H9 (cell line): ENCODE data around the gene ANAPC15. TPM values are rescaled to one million over a fixed set of nuclear protein-coding genes. Genes with fewer than 3 reads are reported as not detected.

Source experiments
- DNase-seq: peaks from one replicate; pipeline ENCODE4 v3.0.0-alpha.2; 2017
- H2AFZ ChIP-seq: one replicate; pipeline ENCODE4 v1.6.1; 2013; ENCODE audit warnings: mild to moderate bottlenecking, low read length, control low read depth, moderate library complexity
- H2AK5ac ChIP-seq: 2 replicates; pipeline ENCODE4 v1.6.1; 2013; ENCODE audit warnings: low read length, control low read depth, mixed read lengths; ENCODE audit not compliant: insufficient read length
- H2BK120ac ChIP-seq: one replicate; pipeline ENCODE4 v1.6.1; 2013; ENCODE audit warnings: low read depth, mild to moderate bottlenecking, low read length, control low read depth, inconsistent platforms; ENCODE audit not compliant: poor library complexity, severe bottlenecking
- H2BK12ac ChIP-seq: 2 replicates; pipeline ENCODE4 v1.6.1; 2013; ENCODE audit warnings: low read length, control low read depth, mixed read lengths, low read depth; ENCODE audit not compliant: insufficient read length
- H2BK15ac ChIP-seq: 2 replicates; pipeline ENCODE4 v1.6.1; 2013; ENCODE audit warnings: low read depth, low read length, control low read depth
- H2BK20ac ChIP-seq: one replicate; pipeline ENCODE4 v1.6.1; 2013; ENCODE audit warnings: low read depth, mild to moderate bottlenecking, low read length, control low read depth, inconsistent platforms; ENCODE audit not compliant: poor library complexity, severe bottlenecking
- H2BK5ac ChIP-seq: 2 replicates; pipeline ENCODE4 v1.6.1; 2013; ENCODE audit warnings: low read length, control low read depth, mixed read lengths; ENCODE audit not compliant: insufficient read length
- H3K14ac ChIP-seq: 2 replicates; pipeline ENCODE4 v1.6.1; 2013; ENCODE audit warnings: low read length, control low read depth; ENCODE audit not compliant: insufficient read depth
- H3K18ac ChIP-seq: 2 replicates; pipeline ENCODE4 v1.6.1; 2013; ENCODE audit warnings: low read depth, mild to moderate bottlenecking, mixed read lengths, low read length, control low read depth; ENCODE audit not compliant: insufficient read length
- H3K23ac ChIP-seq: 2 replicates; pipeline ENCODE4 v1.6.1; 2013; ENCODE audit warnings: low read length, control low read depth, mixed read lengths, low read depth; ENCODE audit not compliant: insufficient read length
- H3K23me2 ChIP-seq: 2 replicates; pipeline ENCODE4 v1.6.1; 2013; ENCODE audit warnings: low read depth, mild to moderate bottlenecking, mixed read lengths, low read length, control low read depth; ENCODE audit not compliant: insufficient read length, poor library complexity, severe bottlenecking
- H3K27ac ChIP-seq: 2 replicates; pipeline ENCODE4 v1.5.1; 2013; ENCODE audit warnings: low read length, control low read depth, mixed read lengths, low read depth; ENCODE audit not compliant: insufficient read length
- H3K27me3 ChIP-seq: 2 replicates; pipeline ENCODE4 v1.6.1; 2013; ENCODE audit warnings: low read length, control low read depth, inconsistent platforms; ENCODE audit not compliant: insufficient read depth
- H3K4ac ChIP-seq: 2 replicates; pipeline ENCODE4 v1.6.1; 2013; ENCODE audit warnings: low read depth, mild to moderate bottlenecking, control low read depth, inconsistent platforms, low read length, moderate library complexity
- H3K4me1 ChIP-seq: 2 replicates; pipeline ENCODE4 v1.6.1; 2013; ENCODE audit warnings: low read length, control low read depth, inconsistent platforms; ENCODE audit not compliant: insufficient read depth
- H3K4me2 ChIP-seq: 2 replicates; pipeline ENCODE4 v1.6.1; 2013; ENCODE audit warnings: low read length, control low read depth, mixed read lengths; ENCODE audit not compliant: insufficient read length, insufficient read depth
- H3K56ac ChIP-seq: 2 replicates; pipeline ENCODE4 v1.6.1; 2013; ENCODE audit warnings: low read depth, mild to moderate bottlenecking, mixed read lengths, low read length, control low read depth; ENCODE audit not compliant: insufficient read length
- H3K79me1 ChIP-seq: 2 replicates; pipeline ENCODE4 v1.6.1; 2013; ENCODE audit warnings: low read depth, mild to moderate bottlenecking, moderate library complexity, low read length, control low read depth, inconsistent platforms; ENCODE audit not compliant: insufficient read depth, poor library complexity, severe bottlenecking
- H3K79me2 ChIP-seq: 2 replicates; pipeline ENCODE4 v1.6.1; 2013; ENCODE audit warnings: low read length, control low read depth, inconsistent platforms; ENCODE audit not compliant: insufficient read depth
- H3K9ac ChIP-seq: 2 replicates; pipeline ENCODE4 v1.6.1; 2013; ENCODE audit warnings: low read length, control low read depth, mixed read lengths; ENCODE audit not compliant: insufficient read length; ENCODE audit errors: extremely low read depth
- H3K9me3 ChIP-seq: one replicate; pipeline ENCODE4 v1.6.1; 2013; ENCODE audit warnings: low read depth, low read length, inconsistent platforms; ENCODE audit not compliant: control insufficient read depth
- H3T11ph ChIP-seq: one replicate; pipeline ENCODE4 v1.6.1; 2013; ENCODE audit warnings: mild to moderate bottlenecking, low read length, control low read depth, inconsistent platforms
- H4K20me1 ChIP-seq: one replicate; pipeline ENCODE4 v1.6.1; 2013; ENCODE audit not compliant: control insufficient read depth, insufficient read length, insufficient read depth
- H4K5ac ChIP-seq: 2 replicates; pipeline ENCODE4 v1.6.1; 2013; ENCODE audit warnings: low read depth, mild to moderate bottlenecking, mixed read lengths, low read length, control low read depth; ENCODE audit not compliant: insufficient read length
- H4K8ac ChIP-seq: replicated peaks from 2 replicates; pipeline ENCODE4 v1.6.1; 2013; ENCODE audit warnings: low read length, control low read depth, mixed read lengths, low read depth; ENCODE audit not compliant: insufficient read length
- H4K91ac ChIP-seq: 2 replicates; pipeline ENCODE4 v1.6.1; 2013; ENCODE audit warnings: low read depth, mild to moderate bottlenecking, moderate library complexity, mixed read lengths, low read length, control low read depth; ENCODE audit not compliant: insufficient read length
- H3K27ac Mint-ChIP-seq, 3 experiments: 2 replicates in 2 of 3; 3 replicates in 1 of 3; pipeline ENCODE4 v1.8.0; 2020 to 2021; ENCODE audit warnings: mixed read lengths in 3 of 3, mild to moderate bottlenecking in 1 of 3, moderate library complexity in 1 of 3
- H3K27me3 Mint-ChIP-seq: 2 replicates; pipeline ENCODE4 v1.8.0; 2021; ENCODE audit warnings: low read depth, mild to moderate bottlenecking, moderate library complexity, mixed read lengths
- H3K36me3 Mint-ChIP-seq, 3 experiments: 2 replicates in 2 of 3; 3 replicates in 1 of 3; pipeline ENCODE4 v1.8.0; 2020 to 2021; ENCODE audit warnings: low read depth in 3 of 3, mixed read lengths in 3 of 3; ENCODE audit not compliant: insufficient read depth in 1 of 3
- H3K4me1 Mint-ChIP-seq, 2 experiments: 2 replicates each; pipeline ENCODE4 v1.8.0; 2020; ENCODE audit warnings: mixed read lengths in 2 of 2
- H3K4me3 Mint-ChIP-seq, 2 experiments: 2 replicates in 1 of 2; 3 replicates in 1 of 2; pipeline ENCODE4 v1.8.0; 2020 to 2021; ENCODE audit warnings: mild to moderate bottlenecking in 2 of 2, mixed read lengths in 2 of 2, moderate library complexity in 1 of 2
- H3K9me3 Mint-ChIP-seq, 2 experiments: 2 replicates in 1 of 2; 3 replicates in 1 of 2; pipeline ENCODE4 v1.8.0; 2020; ENCODE audit warnings: mild to moderate bottlenecking in 2 of 2, mixed read lengths in 2 of 2, moderate library complexity in 1 of 2
- WGBS: extraction: QIAGEN DNeasy Blood & Tissue Kit; methylation state at CpG from one replicate; pipeline ENCODE4 v1.1.7; 2013; ENCODE audit warnings: missing lambda C conversion rate, low lambda C conversion rate, mixed read lengths; ENCODE audit not compliant: insufficient read length; ENCODE audit errors: extremely low coverage; 5-methylcytosine and 5-hydroxymethylcytosine counted together
- total RNA-seq: library from RNA; stranded (reverse); gene quantifications from 2 replicates; pipeline ENCODE4 v1.2.1, GENCODE V29; 2021
- TF ChIP-seq, protein P1 (sequence below): fragments of 200-600 bp; sonication (generic); conservative IDR thresholded peaks from 3 replicates; pipeline ENCODE4 v1.8.0; 2021; ENCODE audit warnings: antibody characterized with exemption, mild to moderate bottlenecking

Gene ANAPC15
- total RNA-seq, 1 experiment from 2014 or later = 72.6 TPM

DNA sequence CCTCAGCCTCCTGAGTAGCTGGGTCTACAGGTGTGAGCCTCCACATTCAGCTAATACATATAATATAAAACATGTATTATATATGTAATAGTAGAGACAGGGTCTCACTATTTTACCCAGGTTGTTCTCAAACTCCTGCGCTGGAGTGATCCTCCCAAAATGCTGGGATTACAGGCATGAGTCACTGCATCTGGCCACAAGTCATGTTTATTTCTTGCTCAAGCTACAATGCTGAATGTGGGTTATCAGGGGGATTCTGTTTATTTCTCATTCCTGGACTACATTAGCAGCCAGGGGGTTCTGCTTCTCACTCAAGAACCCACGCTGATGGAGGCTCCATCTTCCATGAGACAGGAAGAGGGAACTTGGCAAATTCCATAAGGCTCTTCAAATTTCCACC is 47.8 kb upstream of the ANAPC15 start:
- H2BK5ac ChIP-seq = no peak overlapping the region
- no peak overlapping the region for H3K23ac ChIP-seq
- no peak overlapping the region for H3K9ac ChIP-seq
- H3K79me2 ChIP-seq = no peaks in the 10 kb centered on the region
- Mint-ChIP-seq H3K9me3 (peaks cover 11% of the 10 kb centered on the region in 2 experiments; a peak in 3 of 5 replicates), H3K36me3 (no peaks in the 10 kb centered on the region; a peak in 1 of 7 replicates), H3K4me3 (no peak overlapping the region), H3K4me1 (no peaks in the 10 kb centered on the region), H3K27me3 (peaks cover 16% of the 10 kb centered on the region), H3K27ac (no peak overlapping the region)
- DNase-seq = no peak
- H3K4me2 ChIP-seq = no peak overlapping the region
- no peaks in the 10 kb centered on the region for H3K79me1 ChIP-seq
- H3T11ph ChIP-seq = no peak overlapping the region
- no CpG with 5 or more reads among the region's 2 CpGs for WGBS
- no peak overlapping the region for H4K5ac ChIP-seq
- no peak overlapping the region for H3K56ac ChIP-seq
- H4K91ac ChIP-seq = no peak overlapping the region
- TF ChIP-seq, protein P1, sequence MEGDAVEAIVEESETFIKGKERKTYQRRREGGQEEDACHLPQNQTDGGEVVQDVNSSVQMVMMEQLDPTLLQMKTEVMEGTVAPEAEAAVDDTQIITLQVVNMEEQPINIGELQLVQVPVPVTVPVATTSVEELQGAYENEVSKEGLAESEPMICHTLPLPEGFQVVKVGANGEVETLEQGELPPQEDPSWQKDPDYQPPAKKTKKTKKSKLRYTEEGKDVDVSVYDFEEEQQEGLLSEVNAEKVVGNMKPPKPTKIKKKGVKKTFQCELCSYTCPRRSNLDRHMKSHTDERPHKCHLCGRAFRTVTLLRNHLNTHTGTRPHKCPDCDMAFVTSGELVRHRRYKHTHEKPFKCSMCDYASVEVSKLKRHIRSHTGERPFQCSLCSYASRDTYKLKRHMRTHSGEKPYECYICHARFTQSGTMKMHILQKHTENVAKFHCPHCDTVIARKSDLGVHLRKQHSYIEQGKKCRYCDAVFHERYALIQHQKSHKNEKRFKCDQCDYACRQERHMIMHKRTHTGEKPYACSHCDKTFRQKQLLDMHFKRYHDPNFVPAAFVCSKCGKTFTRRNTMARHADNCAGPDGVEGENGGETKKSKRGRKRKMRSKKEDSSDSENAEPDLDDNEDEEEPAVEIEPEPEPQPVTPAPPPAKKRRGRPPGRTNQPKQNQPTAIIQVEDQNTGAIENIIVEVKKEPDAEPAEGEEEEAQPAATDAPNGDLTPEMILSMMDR = no peak
- H3K27ac ChIP-seq = no peak overlapping the region
- no peak overlapping the region for H2BK20ac ChIP-seq
- H3K27me3 ChIP-seq = no peaks in the 10 kb centered on the region
- no peak overlapping the region for H2AK5ac ChIP-seq
- no peak overlapping the region for H2AFZ ChIP-seq
- H3K4me1 ChIP-seq = no peaks in the 10 kb centered on the region
- no peak overlapping the region for H3K14ac ChIP-seq
- H3K23me2 ChIP-seq = no peaks in the 10 kb centered on the region
- H3K9me3 ChIP-seq = no peaks in the 10 kb centered on the region
- H4K8ac ChIP-seq = no peak overlapping the region
- no peak overlapping the region for H3K4ac ChIP-seq
- no peak overlapping the region for H2BK12ac ChIP-seq
- H3K18ac ChIP-seq = no peak overlapping the region
- no peaks in the 10 kb centered on the region for H4K20me1 ChIP-seq
- no peak overlapping the region for H2BK15ac ChIP-seq
- no peak overlapping the region for H2BK120ac ChIP-seq
